ENCODE data around the gene PROZ.

The PROZ gene

DNA sequence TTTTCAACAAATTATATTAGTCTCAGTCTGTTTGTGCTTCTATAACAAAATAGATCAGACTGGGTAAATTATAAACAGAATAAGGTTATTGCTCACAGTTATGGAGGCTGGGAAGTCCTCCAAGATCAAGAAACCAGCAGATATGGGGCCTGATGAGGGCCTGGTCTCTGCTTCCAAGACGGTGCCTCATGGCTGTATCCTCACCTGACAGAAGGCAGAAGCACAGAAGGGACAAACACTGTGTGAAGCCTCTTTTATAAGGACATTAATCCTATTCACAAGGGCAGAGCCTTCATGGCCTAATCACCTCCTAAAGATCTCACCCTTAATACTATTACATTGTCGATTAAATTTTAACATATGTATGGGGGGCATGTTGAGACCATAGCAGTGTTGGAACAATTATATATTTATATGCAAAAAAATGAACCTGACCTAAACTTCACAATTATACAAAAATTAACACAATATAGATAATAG is 23.1 kb upstream of the PROZ start:
- no peak for DNase-seq (ENCODE audit: low spot score)
- in situ Hi-C loops (cut with MboI; ENCODE audit: low pct_unique_long_range_greater_than_20kb, low sequenced_read_pairs, unreplicated experiment), result no loop called here
- TF ChIP-seq, protein P1, sequence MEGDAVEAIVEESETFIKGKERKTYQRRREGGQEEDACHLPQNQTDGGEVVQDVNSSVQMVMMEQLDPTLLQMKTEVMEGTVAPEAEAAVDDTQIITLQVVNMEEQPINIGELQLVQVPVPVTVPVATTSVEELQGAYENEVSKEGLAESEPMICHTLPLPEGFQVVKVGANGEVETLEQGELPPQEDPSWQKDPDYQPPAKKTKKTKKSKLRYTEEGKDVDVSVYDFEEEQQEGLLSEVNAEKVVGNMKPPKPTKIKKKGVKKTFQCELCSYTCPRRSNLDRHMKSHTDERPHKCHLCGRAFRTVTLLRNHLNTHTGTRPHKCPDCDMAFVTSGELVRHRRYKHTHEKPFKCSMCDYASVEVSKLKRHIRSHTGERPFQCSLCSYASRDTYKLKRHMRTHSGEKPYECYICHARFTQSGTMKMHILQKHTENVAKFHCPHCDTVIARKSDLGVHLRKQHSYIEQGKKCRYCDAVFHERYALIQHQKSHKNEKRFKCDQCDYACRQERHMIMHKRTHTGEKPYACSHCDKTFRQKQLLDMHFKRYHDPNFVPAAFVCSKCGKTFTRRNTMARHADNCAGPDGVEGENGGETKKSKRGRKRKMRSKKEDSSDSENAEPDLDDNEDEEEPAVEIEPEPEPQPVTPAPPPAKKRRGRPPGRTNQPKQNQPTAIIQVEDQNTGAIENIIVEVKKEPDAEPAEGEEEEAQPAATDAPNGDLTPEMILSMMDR (IDR thresholded peaks at IDR 0.05; ENCODE audit: extremely low read depth, insufficient read depth, missing control alignments), result no peak

DNA sequence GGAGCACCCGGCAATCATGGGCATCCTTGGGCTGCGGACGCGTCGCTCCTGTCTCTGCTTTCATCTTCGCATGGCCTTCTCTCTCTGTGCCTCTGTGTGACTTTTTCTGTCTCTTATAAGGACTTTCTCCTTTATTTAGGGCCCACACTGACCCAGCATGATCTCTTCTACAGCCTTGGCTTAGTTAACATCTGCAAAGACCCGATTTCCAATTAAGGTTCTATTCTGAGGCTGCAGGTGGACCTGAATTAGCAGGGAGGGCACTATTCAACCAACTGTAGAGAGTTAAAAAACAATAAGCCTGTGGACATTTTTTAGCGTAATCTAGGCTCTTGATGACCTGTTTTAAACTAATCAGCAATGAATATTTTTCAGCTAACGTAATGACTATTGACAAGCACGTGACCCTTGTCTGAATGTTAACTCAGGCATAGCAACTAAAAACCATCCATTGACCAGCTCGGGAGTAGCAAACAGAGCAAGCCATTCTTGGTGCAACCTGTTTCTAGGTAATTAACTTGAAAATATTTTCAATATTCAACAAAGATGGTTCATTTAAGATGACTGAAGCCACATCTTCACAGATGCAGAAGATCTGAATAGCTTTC is 20.7 kb upstream of the PROZ start:
- DNase-seq (ENCODE audit: low spot score), result no peak
- in situ Hi-C loops (cut with MboI; ENCODE audit: low pct_unique_long_range_greater_than_20kb, low sequenced_read_pairs, unreplicated experiment), result no loop called here
- TF ChIP-seq, protein P1 (IDR thresholded peaks at IDR 0.05; ENCODE audit: extremely low read depth, insufficient read depth, missing control alignments), result no peak

DNA sequence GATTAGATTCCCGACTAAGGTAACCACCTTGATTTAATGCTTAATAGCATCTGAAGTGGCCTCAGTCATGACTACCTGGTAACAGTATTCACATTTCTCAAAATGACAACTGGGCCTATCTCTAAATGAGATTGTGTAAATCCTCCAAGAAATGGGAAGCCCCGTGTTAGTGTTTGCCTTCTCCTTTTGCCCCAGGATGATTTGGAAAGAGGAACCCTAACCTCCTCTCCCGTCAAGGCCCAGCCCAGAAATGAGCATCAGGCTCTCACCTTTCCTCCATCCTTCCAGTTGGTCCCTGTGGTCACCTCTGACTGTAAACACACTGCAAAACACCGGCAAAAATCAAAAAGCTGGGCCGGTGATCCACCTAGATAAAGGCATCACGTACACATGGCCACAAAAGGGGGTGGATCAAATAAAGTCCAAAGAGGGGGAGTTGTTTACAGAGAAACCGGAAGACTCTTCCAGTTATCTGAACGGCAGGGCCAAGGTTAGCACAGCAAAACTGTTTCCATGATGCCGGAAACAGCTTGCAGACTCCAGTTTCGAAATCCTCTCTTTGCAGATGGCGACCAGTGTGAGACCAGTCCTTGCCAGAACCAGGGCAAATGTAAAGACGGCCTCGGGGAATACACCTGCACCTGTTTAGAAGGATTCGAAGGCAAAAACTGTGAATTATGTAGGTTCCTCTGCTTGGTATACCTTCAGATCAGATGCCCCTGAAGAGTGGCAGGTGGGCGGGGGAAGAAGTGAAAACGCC is 19.5 kb upstream of the PROZ start:
- TF ChIP-seq, protein P1 (IDR thresholded peaks at IDR 0.05; ENCODE audit: extremely low read depth, insufficient read depth, missing control alignments), result no peak
- in situ Hi-C loops (cut with MboI; ENCODE audit: low pct_unique_long_range_greater_than_20kb, low sequenced_read_pairs, unreplicated experiment), result no loop called here
- DNase-seq (ENCODE audit: low spot score), result no peak

DNA sequence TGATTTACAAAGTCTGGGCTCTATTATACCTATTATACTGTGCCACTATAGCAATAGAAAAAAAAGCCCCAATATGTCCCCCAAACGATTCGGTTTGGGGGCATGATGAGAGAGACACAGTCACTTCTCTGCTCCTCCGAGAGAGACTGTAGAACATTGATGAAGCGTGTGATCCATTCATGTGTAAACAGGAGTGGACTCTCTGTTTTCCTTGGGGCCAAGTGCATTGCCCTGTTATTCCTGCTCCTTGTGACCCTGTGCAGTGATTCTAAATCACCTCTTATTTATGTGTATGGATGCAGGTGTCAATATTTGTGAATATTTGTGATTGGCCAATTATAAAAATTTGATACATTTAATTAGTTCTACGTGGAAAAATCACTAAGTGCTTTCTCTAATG is 18.9 kb upstream of the PROZ start:
- in situ Hi-C loops (cut with MboI; ENCODE audit: low pct_unique_long_range_greater_than_20kb, low sequenced_read_pairs, unreplicated experiment), result no loop called here
- no peak for DNase-seq (ENCODE audit: low spot score)
- TF ChIP-seq, protein P1 (IDR thresholded peaks at IDR 0.05; ENCODE audit: extremely low read depth, insufficient read depth, missing control alignments), result no peak

DNA sequence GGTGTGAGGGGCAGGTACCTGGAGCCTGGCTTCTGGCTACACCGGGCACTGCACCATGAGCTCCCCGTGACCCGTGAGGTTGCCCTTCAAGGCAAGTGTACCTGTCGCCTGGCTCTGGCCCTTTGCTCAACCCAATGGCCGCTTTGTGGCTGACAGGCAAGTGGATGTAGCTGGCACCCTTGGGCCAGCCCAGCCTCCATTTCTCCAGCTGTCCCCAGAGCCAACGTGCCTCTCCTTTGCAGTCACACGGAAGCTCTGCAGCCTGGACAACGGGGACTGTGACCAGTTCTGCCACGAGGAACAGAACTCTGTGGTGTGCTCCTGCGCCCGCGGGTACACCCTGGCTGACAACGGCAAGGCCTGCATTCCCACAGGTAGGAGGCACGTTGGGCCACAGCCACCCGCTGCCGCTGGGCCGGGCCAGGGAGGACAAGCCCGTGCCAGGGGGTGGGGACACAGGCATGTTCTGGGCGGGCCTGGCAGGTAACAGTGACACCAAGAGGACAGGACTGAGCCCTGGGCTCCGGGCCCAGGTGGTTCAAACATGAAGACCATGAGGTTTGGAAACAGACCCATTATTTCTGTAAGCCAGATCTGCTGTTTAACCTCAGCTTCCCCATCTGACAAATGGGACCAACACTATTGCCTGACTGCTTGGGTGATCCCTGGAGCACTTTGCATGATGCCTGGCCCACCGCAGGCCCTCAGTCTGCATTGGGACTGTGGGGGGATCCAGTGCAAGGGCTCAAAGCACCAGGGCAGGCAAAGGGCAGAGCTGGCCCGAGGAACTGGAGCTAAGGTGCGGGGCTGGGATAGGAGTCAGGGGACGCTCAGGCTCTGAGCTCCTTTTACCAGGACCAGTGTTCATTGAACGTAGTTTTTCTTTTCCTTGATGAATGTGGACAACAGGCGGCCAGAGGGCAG is 17.5 kb upstream of the PROZ start:
- in situ Hi-C loops (cut with MboI; ENCODE audit: low pct_unique_long_range_greater_than_20kb, low sequenced_read_pairs, unreplicated experiment), result no loop called here
- DNase-seq (ENCODE audit: low spot score), result no peak
- TF ChIP-seq, protein P1 (IDR thresholded peaks at IDR 0.05; ENCODE audit: extremely low read depth, insufficient read depth, missing control alignments), result no peak

DNA sequence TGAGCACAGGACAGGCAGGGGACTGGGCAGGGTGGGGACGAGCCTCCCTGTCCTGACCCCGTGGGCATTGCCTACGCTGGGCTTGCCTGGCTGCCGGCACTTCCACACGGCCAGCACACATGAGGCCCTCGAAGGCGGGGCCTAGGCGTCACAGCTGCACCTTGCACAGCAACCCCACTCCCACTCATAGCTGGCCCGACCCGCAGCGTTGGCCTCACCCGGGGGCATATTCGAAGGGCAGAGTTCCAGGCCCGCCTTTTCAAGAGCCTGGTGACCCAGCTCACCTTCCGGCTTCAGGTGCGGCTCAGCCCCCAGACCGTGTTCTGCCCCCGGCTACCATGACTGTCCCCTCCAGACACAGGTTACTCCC is 16.9 kb upstream of the PROZ start:
- TF ChIP-seq, protein P1 (IDR thresholded peaks at IDR 0.05; ENCODE audit: extremely low read depth, insufficient read depth, missing control alignments), result no peak
- DNase-seq (ENCODE audit: low spot score), result no peak
- in situ Hi-C loops (cut with MboI; ENCODE audit: low pct_unique_long_range_greater_than_20kb, low sequenced_read_pairs, unreplicated experiment), result no loop called here
